Tibial nerve (tissue), 4 donors: ENCODE results near the gene ZNF692.

Experiments
- EP300 ChIP-seq, 2 donors: sonication (generic); formaldehyde crosslinking; IDR thresholded peaks; one replicate each; pipeline ENCODE4 v1.6.1; 2017; ENCODE audit warnings: antibody characterized with exemption in 2 of 2, mild to moderate bottlenecking in 1 of 2
- POLR2A ChIP-seq, 2 donors: fragments of 450-650 bp; IDR thresholded peaks; one replicate each; pipeline ENCODE4 v1.6.1; 2017; ENCODE audit warnings: antibody characterized with exemption in 2 of 2, mild to moderate bottlenecking in 2 of 2, moderate library complexity in 2 of 2
- TF ChIP-seq, protein P1 (sequence below), 5 experiments: fragments of 200-600 bp in 3 of 5; fragments of 450-650 bp in 2 of 5; sonication (generic) in 3 of 5; IDR thresholded peaks; one replicate each; pipeline ENCODE4 v1.5.1; 2016 to 2019; ENCODE audit warnings: antibody characterized with exemption in 5 of 5, mild to moderate bottlenecking in 3 of 5, moderate library complexity in 2 of 5

DNA sequence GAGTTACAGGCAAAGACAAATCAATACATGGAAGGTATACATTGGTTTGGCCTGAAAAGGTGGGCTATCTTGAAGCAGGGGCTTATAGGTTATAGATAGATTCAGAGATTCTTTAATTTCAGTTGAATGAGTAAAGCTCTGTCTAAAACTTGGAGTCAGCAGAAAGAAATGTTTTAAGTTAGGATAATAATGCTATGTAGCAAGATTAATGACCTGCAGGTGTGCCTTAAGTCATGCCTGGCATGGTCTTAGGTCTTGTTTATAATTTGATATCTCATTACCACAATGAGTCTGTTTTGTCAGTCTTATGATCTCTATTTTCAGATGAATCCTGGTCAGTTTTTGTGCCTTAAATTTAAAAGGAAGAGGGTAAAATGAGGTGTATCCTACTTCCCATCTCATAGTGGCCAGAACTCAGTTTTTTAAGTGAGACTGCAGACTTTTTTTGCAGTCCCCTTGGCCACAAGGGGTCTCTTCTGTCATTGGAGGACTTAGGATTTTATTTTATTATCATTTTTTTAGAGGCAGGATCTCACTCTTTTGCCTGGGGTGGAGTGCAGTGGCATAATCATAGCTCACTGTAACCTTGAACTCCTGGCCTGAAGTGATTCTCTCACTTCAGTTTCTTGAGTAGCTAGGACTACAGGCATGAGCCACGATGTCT is 25.9 kb upstream of the ZNF692 start:
- TF ChIP-seq, protein P1, sequence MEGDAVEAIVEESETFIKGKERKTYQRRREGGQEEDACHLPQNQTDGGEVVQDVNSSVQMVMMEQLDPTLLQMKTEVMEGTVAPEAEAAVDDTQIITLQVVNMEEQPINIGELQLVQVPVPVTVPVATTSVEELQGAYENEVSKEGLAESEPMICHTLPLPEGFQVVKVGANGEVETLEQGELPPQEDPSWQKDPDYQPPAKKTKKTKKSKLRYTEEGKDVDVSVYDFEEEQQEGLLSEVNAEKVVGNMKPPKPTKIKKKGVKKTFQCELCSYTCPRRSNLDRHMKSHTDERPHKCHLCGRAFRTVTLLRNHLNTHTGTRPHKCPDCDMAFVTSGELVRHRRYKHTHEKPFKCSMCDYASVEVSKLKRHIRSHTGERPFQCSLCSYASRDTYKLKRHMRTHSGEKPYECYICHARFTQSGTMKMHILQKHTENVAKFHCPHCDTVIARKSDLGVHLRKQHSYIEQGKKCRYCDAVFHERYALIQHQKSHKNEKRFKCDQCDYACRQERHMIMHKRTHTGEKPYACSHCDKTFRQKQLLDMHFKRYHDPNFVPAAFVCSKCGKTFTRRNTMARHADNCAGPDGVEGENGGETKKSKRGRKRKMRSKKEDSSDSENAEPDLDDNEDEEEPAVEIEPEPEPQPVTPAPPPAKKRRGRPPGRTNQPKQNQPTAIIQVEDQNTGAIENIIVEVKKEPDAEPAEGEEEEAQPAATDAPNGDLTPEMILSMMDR (IDR thresholded peaks at IDR 0.05): no peak
- TF ChIP-seq POLR2A (IDR thresholded peaks at IDR 0.05) (no peak), EP300 (IDR thresholded peaks at IDR 0.05) (no peak)
